HG02885 (cell line): Measurements from ENCODE around the gene AJUBA.
"Not testable (repeated sequence)": the region's sequence is repeated elsewhere in the genome, so short reads cannot be mapped to it uniquely, and the experiment has no call there.

Experiments
- ATAC-seq: cut with Tn5 transposase; IDR thresholded peaks from one replicate; pipeline ENCODE4 v1.9.1; 2021; ENCODE audit warnings: mild to moderate bottlenecking; ENCODE audit not compliant: unreplicated experiment, poor library complexity

Gene AJUBA

GRCh38 chr14:22981876-22982476, 375 bp downstream of the AJUBA start:
- ATAC-seq, result peak; percentile 4

- no peak for ATAC-seq
These were observed 1.1 kb downstream of the AJUBA start for GRCh38 chr14:22981090-22981875.

GRCh38 chr14:22980672-22981089, 1.7 kb downstream of the AJUBA start:
- no peak for ATAC-seq

GRCh38 chr14:22979748-22980392, 2.5 kb downstream of the AJUBA start:
- no peak for ATAC-seq

GRCh38 chr14:22978981-22979671, 3.2 kb downstream of the AJUBA start:
- ATAC-seq, result no peak

- ATAC-seq, result no peak
These were observed 3.9 kb downstream of the AJUBA start for GRCh38 chr14:22978487-22978837.

GRCh38 chr14:22977684-22978486, 4.5 kb downstream of the AJUBA start:
- no peak for ATAC-seq

- no peak for ATAC-seq
These were observed 5.0 kb downstream of the AJUBA start for GRCh38 chr14:22977434-22977683.

- ATAC-seq, result no peak
These were observed 5.5 kb downstream of the AJUBA start for GRCh38 chr14:22976620-22977433.

- ATAC-seq, result no peak
These were observed 7.6 kb downstream of the AJUBA start for GRCh38 chr14:22974530-22975313.

GRCh38 chr14:22973217-22974032, 8.9 kb downstream of the AJUBA start:
- no peak for ATAC-seq

GRCh38 chr14:22972313-22972930, 9.9 kb downstream of the AJUBA start:
- no peak for ATAC-seq

- ATAC-seq, result no peak
These were observed 11.2 kb downstream of the AJUBA start for GRCh38 chr14:22971152-22971551.

- no peak for ATAC-seq
These were observed 15.5 kb downstream of the AJUBA start for GRCh38 chr14:22966783-22967269.

GRCh38 chr14:22965916-22966782, 16.2 kb downstream of the AJUBA start:
- not testable (repeated sequence) for ATAC-seq

GRCh38 chr14:22962061-22962676, 20.2 kb downstream of the AJUBA start:
- ATAC-seq, result no peak
